ENCODE results near the gene TRMT44. TPM values are rescaled to one million over a fixed set of nuclear protein-coding genes. Genes with fewer than 3 reads are reported as not detected.

TRMT44 gene
- total and polyA plus RNA-seq, 7 donors = 2.1 to 29.1 (median 14.2) TPM

GRCh38 chr4:8525383-8526120 is 85.0 kb downstream of the TRMT44 start:
- no peak for TF ChIP-seq EP300 (IDR thresholded peaks at IDR 0.05)
- no peak for TF ChIP-seq POLR2AphosphoS5 (IDR thresholded peaks at IDR 0.05)
- no peak for TF ChIP-seq CTCF (IDR thresholded peaks at IDR 0.05)
- TF ChIP-seq POLR2A (IDR thresholded peaks at IDR 0.05) = no peak
- Histone ChIP-seq H3K4me3 (no peak overlapping the region), H3K27ac (no peak overlapping the region), H3K9me3 (peaks cover 0 to 6% (median 0%) of the 10 kb centered on the region in 4 donors), H3K36me3 (no peaks in the 10 kb centered on the region), H3K4me1 (no peaks in the 10 kb centered on the region), H3K27me3 (no peaks in the 10 kb centered on the region)
- 77 to 78% methylated on average over 16 of the region's 16 CpGs for WGBS, 2 donors
- DNase-seq = peak; percentile 43
- intact Hi-C loops (cut with DNase I) = no loop called here

Small RNAs within 50 kb of the gene (small RNA-seq; reads per million reads assigned to genes)
- 0.54 to 3.6 (median 1.8) reads per million in 3 donors for gene RNA5SP152

Other genes starting within 250 kb of the TRMT44 start
- gene SH3TC1, start 241.5 kb upstream of the TRMT44 start, total RNA-seq = 10 to 100 TPM in 1 of 4 donors, 1 to 10 TPM in 3; 6.4 to 24.4 (median 8.3) TPM
- 10 to 100 TPM in 1 of 3 donors, 1 to 10 TPM in 2; 3.0 to 14.2 (median 3.7) TPM for gene SH3TC1, start 241.5 kb upstream of the TRMT44 start, polyA plus RNA-seq
- gene HTRA3, start 171.0 kb upstream of the TRMT44 start, total RNA-seq = 10 to 100 TPM; 14.5 to 49.6 (median 32.1) TPM
- 1 to 10 TPM; 1.2 to 5.0 (median 3.6) TPM for gene HTRA3, start 171.0 kb upstream of the TRMT44 start, polyA plus RNA-seq
- gene ACOX3, start 54 bp upstream of the TRMT44 start, total RNA-seq = 10 to 100 TPM; 24.8 to 51.0 (median 29.4) TPM
- 10 to 100 TPM in 2 of 3 donors, 1 to 10 TPM in 1; 8.4 to 18.0 (median 16.9) TPM for gene ACOX3, start 54 bp upstream of the TRMT44 start, polyA plus RNA-seq
- under 1 TPM in 1 of 4 donors, not detected in 3; 0.28 TPM for gene GPR78, start 139.6 kb downstream of the TRMT44 start, total RNA-seq
- under 1 TPM in 1 of 3 donors, not detected in 2; 0.04 TPM for gene GPR78, start 139.6 kb downstream of the TRMT44 start, polyA plus RNA-seq
- 1 to 10 TPM in 3 of 4 donors, under 1 TPM in 1; 0.54 to 8.3 (median 3.0) TPM for gene CPZ, start 152.0 kb downstream of the TRMT44 start, total RNA-seq
- gene CPZ, start 152.0 kb downstream of the TRMT44 start, polyA plus RNA-seq = 1 to 10 TPM in 2 of 3 donors, under 1 TPM in 1; 0.46 to 2.4 (median 1.8) TPM